TTC549 (cell line): ENCODE measurements around the gene MRPS9.

Experiments
- FAIRE-seq: peaks from 2 replicates; lab custom pipeline; 2012; peaks lifted over from hg19 to GRCh38; lab: Jason Lieb, UNC

The MRPS9 gene

DNA sequence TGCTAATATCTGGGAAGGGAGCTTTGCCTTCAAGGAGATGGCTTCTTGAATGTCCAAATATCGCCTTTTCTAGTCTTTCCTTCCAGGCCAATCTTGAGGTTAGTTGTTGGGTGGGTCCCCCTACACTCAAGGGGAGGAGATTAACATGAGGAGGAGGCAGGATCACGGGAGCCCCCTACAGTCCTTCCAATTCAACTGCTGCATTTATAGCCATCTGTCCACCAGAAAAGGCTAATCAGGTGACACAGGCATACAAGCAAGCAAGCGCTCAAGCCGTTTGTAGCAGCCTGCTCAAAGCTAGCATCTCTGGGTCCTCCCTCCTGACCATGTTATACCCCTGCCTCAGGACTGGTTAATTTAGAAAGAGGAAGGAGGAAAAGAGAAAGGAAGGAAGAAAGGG, 87.6 kb downstream of the MRPS9 start:
- FAIRE-seq: no peak

DNA sequence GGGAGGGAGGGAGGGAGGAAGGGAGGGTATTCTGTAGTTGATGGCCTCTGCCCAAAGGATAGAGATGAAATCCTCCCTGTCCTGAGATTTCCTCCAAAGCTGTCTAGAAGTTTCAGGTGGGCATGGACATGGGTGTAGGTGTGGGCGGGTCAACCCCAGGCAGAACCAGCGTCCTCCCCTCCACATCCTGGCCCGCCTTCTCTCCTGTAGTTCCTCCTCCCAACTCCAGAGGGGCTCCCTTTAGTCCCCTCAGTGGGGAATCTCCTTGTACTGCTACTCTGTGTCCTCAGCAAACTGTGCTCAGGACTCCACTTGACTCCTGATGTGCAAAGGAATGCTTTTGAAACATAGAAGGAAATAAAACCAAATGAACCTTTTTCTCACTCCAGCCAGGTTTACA, 88.1 kb downstream of the MRPS9 start:
- no peak for FAIRE-seq

DNA sequence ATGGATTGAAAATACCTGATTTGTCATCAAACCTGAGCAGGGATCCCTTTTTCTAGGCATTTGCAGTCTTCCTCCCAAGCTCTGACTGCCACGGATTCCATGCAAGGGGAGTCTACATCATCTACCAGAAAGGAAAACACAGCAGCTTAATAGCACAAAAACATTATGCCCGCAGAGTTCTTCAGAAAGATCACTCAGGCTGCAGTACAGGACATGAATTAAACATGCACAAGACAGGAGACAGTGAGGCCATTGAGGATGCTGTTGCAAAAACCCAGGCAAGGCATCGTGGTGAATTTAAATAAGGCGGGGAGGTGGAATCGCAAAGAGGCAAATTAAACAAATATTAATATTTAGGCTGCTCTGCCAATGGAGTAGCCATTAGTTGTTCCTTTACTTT, 88.5 kb downstream of the MRPS9 start:
- FAIRE-seq: no peak

DNA sequence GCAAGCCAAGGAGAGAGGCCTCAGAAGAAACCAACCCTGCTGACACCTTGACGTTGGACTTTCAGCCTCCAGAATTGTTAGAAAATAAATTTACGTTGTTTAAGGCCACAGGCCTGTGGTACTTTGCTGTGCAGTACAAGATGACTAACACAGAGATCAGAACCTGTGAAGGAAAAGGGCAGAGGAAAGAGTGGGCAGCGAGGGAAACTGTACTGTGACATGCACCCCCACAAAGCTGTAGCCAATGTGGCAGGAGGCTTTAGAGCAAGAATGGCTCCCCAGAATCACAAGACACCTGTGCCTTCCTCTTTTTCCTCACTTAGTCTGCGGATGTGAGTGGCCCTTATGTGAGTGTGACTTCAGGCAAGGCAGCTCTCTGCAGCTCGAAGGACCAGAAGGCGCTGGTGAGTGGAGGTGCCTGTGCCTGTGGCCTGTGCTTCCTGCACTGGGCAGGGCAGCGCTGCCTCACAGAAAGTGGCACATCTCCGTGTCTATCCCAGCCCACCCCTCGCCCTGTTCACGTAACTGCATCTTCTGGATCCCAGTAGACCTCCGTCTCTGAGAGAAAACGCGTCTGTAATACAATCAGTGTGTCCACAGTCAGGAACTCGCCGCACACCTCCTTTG, 89.5 kb downstream of the MRPS9 start:
- no peak for FAIRE-seq

DNA sequence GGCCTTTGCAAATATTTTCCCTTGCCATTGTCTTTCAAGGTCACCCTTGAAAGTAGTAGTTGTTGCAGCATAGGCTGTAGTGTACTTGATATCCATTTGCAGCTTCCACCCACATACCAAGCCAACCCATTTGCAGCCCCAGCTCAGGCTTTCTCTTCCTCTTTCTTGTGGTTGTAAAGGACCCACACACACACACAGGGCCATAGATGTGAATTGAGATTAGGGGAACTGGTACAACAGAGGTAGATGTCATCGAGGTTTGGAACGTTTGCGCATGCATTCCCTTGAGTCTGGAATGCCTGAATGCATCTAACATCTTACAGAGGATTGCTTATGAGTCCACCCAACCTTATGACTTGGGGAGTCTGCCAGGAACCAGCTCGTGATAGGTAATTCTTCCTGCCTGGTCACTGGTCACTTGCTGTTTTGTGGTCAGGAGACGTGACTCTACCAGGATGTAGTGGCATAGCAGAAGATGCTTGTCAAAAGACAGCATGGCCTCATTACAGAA, 91.9 kb downstream of the MRPS9 start:
- no peak for FAIRE-seq

DNA sequence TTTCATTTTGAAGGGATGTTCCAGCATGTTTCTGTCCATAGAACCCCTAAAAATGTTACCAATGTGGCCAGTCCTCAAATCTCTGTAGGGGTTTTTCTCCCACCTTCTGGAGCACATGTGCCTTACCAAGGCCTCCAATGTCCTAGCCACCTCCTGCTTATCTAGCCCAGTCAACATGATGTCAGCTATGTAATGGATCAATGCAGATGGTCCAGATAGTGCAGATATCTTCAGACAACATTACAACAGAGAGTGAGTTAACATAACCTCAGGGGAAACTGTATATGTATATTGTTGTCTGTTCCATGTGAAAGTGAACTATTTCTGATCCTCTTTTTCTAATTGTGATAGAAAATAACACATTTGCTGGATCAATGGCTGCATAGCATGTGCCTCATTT, 92.7 kb downstream of the MRPS9 start:
- FAIRE-seq: no peak

DNA sequence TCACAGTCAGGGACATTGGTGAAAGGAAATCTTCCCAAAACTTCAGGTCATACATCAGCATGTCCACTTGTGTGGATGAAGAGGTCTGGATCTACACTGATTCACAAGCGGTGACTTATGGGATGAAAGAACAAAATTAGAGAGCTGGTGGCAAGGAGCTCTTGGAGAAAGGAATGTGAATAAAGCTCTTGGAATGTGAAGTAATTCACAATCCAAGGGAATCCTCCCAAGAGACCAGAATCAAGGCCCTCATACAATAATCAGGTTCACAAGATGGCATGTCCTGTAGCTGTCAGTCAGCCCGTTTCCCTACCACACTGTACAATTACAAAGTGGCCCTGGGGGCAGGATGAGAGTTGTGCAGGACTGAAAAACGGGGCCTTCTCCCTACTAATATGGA, 96.2 kb downstream of the MRPS9 start:
- FAIRE-seq: no peak

DNA sequence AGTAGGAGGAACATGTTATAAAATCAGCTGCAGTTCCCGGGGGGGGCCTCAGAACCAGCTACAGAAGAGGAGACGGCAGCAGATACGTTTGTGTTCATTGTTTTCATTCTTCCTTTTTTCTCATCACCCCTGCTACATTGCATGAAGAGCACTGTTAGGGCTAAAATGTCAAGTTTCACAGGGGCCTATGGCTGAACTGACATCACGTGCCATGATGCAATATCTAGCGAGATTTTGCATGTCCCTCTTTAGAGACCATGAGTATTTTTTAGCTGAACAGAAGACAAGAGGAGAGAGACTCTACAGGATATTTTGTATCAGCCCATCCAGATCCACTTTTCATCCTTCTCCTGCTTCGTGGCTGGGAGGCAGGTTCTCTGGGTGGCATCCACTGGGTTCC, 97.6 kb downstream of the MRPS9 start:
- FAIRE-seq: no peak

DNA sequence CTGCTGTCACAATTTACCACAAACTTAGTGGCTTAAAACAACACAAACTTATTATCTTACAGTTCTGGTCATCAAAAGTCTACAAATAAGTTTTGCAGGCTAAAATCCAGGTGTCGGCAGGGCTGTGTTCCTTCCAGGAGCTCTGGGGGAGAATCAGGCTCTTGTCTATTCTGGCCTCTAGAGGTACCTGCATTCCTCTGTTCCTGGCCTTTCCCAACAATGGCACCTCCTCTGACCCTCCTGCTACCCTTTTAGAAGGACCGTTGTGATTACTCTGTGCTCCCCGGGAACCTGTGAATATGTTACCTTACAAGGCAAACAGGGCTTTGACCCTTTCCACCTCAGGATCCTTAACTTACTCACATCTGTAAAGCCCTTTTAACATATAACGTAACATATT, 98.5 kb downstream of the MRPS9 start:
- FAIRE-seq: no peak

DNA sequence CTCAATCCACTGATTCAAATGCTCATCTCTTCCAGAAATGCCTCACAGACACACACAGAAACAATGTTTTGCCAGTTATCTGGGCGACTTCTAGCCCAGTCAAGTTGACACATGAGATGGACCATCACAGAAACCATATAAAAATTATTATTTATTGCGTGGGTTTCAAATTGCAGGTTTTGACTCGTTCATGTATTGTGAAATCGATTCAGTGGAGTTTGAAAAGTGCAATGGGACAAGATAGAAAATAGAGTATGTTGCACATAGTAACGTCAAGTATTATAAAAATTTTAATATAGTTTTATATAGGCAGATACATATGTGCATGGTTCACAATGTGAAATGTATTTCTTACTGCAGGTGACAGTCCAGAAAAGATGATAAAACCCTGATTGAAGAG, 100.8 kb downstream of the MRPS9 start:
- no peak for FAIRE-seq

DNA sequence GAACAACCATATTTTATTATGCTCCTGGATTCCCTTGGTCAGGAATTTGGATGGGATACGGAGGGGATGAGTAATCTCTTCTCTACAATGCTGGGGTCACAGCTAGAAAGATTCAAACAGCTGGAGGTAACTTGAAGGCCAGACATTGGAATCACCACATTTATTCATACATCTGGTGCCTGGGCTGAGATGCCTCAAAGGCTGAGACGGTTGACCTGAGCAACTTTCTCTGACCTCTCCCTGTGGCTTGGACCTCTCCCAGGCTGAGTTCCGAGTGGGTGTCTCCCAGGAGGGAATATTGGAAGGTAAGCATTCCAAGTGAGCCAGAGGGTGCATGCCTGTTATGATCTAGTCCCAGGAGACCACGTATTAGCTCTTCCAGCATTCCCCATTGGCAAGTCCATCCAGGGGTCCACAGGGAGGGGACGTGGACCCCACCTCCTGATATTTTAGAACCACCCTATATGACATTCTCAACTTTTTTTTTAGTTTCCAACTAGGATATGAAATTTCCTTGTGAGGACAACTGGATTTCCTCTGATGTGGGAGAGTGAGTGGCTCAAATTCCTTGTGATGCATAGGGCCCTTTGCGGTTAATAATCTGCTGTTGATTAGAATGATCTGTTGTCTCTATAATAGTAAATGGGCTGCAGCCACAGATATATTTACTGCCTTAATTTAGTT, 101.8 kb downstream of the MRPS9 start:
- FAIRE-seq: no peak

DNA sequence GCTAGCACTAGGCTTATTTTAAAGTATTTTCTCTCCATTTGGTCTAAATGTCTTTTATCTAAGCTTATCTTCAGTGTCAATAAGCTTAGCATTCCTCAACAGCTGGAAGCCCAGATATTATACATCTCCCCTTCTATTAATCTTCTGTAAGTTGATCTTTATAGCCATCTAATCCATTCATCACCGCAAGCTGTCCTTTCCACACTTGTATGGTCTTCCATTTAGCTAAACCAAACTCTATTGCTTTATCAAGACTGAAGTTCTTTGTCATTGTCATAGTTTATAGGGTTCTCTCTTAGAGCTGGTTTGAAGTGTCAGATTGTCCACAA, 102.3 kb downstream of the MRPS9 start:
- no peak for FAIRE-seq

DNA sequence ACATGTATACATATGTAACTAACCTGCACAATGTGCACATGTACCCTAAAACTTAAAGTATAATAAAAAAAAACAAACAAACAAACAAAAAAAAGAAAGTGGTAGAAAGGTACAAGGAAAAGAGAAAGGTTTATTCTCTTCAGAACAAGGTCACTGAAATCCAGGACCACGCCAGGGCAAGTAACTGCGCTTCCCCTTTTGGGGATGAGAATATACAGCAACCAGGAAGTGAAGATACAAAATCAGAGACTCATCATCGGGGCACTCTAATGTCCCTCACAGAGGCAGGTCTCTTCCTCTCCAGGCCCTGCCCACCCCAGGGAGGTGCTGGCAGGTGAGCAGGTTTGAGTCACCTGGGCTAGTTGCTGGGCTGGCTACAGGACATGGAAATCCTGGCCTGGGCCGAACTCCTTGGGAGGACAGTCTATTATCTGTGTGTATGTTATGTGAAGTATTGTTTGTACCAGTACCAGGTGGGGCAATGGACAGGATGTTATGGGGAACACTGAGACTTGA, 103.3 kb downstream of the MRPS9 start:
- no peak for FAIRE-seq

DNA sequence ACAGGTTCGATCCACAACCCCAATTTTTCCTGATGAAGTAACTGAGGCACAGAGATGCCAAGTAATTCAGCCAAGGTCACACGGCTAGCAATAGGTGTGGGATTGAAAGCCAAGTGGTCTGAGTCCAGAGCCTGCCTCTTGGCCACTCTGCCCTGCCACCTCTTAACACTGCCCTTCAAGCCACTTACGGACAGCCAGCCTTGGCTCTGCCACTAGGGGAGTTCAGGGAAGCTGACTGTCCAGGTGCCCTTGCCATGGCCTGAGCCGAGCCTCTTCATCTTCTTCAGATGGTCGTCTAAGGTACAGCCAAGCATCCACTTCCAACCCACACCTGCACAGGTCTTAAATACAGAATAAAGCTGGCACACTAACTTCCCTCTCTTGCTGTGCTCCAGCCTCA, 104.4 kb downstream of the MRPS9 start:
- FAIRE-seq: no peak

DNA sequence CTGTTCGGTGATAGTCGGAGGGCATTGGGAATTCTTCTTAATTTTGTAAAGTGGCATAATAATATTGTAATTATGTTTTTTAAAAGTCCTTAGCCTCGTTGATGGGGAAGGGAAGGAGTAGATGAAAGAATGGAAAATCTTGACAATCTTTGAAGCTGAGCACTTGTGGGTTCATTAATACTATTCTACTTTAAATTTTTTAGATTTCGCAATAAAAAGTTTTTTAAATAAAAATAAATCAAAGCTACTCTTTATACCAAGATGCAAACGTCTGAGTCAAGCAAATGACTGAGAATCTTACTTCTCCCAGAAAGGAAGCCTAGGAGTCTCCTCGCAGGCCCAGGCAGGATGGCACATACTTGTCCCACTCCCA, 105.2 kb downstream of the MRPS9 start:
- FAIRE-seq: no peak

DNA sequence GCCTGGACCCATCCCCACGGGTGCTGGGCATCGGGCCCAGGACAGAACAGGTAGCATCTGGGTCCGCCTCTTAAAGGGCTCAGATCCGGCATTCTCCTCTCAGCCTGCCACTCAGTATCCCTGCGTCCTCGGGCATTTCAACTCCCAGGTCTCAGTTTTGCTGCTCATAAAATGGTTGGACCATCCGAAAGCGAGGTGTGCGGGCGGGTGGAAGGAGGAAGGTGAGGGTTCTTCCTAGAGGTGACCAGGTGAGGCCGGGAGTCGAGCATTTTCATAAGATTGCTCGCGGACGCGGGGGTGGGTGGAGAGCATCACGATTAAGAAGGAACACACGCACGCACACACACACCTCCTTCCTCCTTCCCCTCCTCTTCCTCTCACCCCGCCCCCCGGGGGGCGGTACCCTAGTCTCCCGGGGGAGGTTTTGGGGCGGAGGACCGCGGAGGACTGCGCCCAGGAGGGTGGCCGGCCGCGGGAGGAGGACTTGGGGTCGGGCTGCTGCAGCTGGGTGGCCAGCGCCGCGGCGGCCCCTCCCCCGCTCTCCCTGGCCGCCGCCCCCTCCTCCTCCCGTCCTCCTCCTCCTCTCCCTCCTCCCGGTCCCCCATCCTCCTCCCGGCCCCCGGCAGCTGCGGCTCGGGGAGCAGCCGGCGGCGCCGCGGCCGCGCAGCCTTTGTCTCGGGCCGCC, 105.7 kb downstream of the MRPS9 start:
- FAIRE-seq: no peak

DNA sequence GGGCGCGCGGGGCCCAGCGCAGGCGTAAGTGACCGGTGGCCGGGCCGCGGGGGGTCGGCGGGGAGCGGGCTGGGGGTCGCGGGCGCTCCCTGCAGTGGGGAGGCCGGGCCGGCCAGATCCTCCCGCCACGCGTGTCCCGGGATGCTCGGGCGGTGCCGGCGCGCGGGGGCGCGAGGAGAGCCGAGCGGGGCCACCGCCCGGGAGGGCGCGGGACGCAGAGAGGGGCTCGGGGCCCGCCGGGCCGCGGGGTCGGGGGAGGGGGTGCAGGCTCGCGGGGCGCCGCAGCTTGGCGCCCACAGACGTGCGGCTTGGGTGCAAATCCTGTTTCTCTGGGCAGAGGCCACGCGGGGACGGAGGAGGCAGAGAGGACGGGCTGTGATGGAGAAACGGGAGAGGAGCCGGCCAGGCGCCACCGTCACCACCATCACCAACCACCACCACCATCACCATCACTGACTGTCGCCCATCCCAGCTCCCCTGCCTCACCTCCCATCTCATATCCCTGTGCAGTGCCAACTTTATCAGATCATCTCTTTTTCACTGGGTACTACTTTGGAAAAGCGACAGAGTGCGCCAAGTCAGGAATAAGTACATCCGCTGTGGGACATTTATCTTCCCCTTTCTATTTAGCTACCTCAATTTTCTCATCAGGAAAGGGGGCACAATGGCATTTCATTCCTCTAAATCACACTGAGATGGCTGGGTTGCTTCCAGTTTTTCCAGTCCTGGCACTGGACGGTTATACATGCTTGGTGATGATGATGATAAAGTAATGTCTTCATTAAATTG, 106.5 kb downstream of the MRPS9 start:
- FAIRE-seq: no peak

DNA sequence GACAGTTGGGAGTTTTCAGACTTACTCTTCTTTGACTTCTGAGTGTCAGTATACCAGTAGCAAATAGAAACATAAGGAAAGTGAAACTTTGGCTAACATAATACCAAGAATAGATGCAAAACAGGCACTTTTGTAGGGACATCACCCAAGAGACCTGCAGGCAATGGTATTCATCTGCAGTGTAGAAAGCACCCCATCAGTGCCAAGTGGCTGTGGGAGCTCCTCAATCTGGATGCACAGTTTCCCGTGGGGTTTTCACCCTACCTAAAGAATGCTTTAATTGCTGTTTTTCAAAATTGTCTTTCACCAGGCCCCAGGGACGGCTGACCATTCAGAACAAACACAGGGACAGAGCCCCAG, 107.1 kb downstream of the MRPS9 start:
- no peak for FAIRE-seq

DNA sequence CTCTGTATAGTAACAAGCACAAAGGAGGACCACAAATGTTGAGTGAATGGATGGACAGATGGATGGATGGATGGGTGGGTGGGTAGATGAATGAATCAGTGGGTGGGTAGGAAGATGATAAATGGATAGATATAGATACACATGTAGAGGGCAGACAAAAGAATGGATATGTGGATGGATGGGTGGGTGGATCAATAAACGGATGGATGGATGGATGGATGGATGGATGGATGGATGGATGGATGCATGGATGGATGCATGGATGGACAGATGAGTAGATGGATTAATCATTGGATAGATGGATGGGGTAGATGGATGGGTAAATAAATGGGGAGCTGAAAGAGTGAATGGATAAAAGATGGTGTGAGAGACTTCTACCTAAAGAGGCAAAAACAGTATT, 111.4 kb downstream of the MRPS9 start:
- no peak for FAIRE-seq
